Measurements from ENCODE around the gene PRCP. TPM values are rescaled to one million over a fixed set of nuclear protein-coding genes. Genes with fewer than 3 reads are reported as not detected.

Gene PRCP
- total RNA-seq, 1 experiment from 2014 or later, result 53.9 TPM

DNA sequence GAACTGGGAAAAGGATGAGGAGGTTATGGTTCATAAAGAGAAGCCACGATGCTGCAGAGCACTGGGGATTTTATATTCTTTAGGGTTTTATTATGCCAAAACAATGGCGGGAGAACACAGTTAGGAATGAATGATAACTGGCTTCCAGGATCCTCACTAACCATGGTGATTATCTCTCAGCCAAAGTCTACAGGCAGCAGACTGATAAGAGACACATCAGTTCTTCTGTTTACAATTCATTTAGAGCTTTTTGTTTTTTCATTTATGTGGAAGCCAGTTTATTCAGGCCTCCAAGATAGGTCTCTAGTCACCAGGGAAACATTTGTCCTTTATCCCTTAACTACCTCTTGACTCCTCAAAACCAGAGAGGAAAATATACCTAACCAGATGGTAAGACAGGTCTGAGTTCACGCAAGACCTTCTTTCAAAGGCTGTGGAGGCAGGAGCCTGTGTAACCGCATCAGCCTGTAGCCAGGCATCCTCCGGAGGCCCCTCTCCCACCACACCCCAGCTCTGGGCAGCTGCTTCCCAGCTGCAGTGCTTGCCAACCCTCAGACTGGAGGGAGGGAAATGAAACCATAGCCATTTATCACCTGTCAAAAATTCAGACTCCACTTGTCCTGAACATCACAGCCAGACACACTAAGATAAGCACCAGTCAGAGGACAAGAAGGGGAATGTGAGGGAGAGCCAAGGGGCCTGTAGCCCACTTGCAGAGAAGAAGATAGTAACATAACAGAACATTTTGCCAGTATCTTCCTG is 109.3 kb downstream of the PRCP start:
- Mint-ChIP-seq H3K9me3 (no peaks in the 10 kb centered on the region), H3K36me3 (no peaks in the 10 kb centered on the region), H3K27ac (no peak overlapping the region), H3K4me3 (no peak overlapping the region), H3K27me3 (ENCODE audit: low read depth) (no peaks in the 10 kb centered on the region), H3K4me1 (no peaks in the 10 kb centered on the region)
- DNase-seq (ENCODE audit: low spot score) (no peak), ATAC-seq (no peak)
- CTCF ChIA-PET, result interaction anchor here (3.1 kb wide), 1 partner anchor 14 kb away, joined by 20 read pairs; no protein-coding TSS in a partner anchor
- POLR2A ChIA-PET, result no interaction called here
- no peak for TF ChIP-seq CREB1 (CRISPR knock-in tag; IDR thresholded peaks at IDR 0.05)
- no peak for TF ChIP-seq NFATC4 (CRISPR knock-in tag; IDR thresholded peaks at IDR 0.05)
- TF ChIP-seq E2F4 (CRISPR knock-in tag; IDR thresholded peaks at IDR 0.05; ENCODE audit: borderline replicate concordance, low read depth), result no peak
- no peak for TF ChIP-seq TEAD4 (CRISPR knock-in tag; IDR thresholded peaks at IDR 0.05)
- no peak for TF ChIP-seq ZBTB21 (CRISPR knock-in tag; IDR thresholded peaks at IDR 0.05; ENCODE audit: borderline replicate concordance)

- H3K9me3 Mint-ChIP-seq, result 0 out of 2 replicates have a peak, but pooled peaks cover 3% of the 10 kb centered on the region
- no peak for ATAC-seq
- no peak overlapping the region for H3K27ac Mint-ChIP-seq
- CTCF ChIA-PET, result interaction anchor here (3.1 kb wide), 1 partner anchor 12 kb away, joined by 20 read pairs; no protein-coding TSS in a partner anchor
- POLR2A ChIA-PET, result interaction anchor here (0.6 kb wide), 1 partner anchor 14 kb away, joined by 3 read pairs; no protein-coding TSS in a partner anchor
- no peaks in the 10 kb centered on the region for H3K27me3 Mint-ChIP-seq (ENCODE audit: low read depth)
- no peak for DNase-seq (ENCODE audit: low spot score)
- no peaks in the 10 kb centered on the region for H3K36me3 Mint-ChIP-seq
- no peak overlapping the region for H3K4me3 Mint-ChIP-seq
- H3K4me1 Mint-ChIP-seq, result no peaks in the 10 kb centered on the region
- TF ChIP-seq ZNF396 (CRISPR knock-in tag; IDR thresholded peaks at IDR 0.05; ENCODE audit: borderline replicate concordance), result no peak
- no peak for TF ChIP-seq ZNF121 (CRISPR knock-in tag; IDR thresholded peaks at IDR 0.05)
- TF ChIP-seq ZNF423 (CRISPR knock-in tag; IDR thresholded peaks at IDR 0.05), result no peak
- TF ChIP-seq NR3C1 (CRISPR knock-in tag; conservative IDR thresholded peaks at IDR 0.05; ENCODE audit: low read depth), result no peak
- no peak for TF ChIP-seq TCF7 (CRISPR knock-in tag; IDR thresholded peaks at IDR 0.05; ENCODE audit: low read depth)
- no peak for TF ChIP-seq CREM (CRISPR knock-in tag; IDR thresholded peaks at IDR 0.05)
- no peak for TF ChIP-seq NR2C2 (CRISPR knock-in tag; IDR thresholded peaks at IDR 0.05)
- TF ChIP-seq, protein P1, sequence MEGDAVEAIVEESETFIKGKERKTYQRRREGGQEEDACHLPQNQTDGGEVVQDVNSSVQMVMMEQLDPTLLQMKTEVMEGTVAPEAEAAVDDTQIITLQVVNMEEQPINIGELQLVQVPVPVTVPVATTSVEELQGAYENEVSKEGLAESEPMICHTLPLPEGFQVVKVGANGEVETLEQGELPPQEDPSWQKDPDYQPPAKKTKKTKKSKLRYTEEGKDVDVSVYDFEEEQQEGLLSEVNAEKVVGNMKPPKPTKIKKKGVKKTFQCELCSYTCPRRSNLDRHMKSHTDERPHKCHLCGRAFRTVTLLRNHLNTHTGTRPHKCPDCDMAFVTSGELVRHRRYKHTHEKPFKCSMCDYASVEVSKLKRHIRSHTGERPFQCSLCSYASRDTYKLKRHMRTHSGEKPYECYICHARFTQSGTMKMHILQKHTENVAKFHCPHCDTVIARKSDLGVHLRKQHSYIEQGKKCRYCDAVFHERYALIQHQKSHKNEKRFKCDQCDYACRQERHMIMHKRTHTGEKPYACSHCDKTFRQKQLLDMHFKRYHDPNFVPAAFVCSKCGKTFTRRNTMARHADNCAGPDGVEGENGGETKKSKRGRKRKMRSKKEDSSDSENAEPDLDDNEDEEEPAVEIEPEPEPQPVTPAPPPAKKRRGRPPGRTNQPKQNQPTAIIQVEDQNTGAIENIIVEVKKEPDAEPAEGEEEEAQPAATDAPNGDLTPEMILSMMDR (IDR thresholded peaks at IDR 0.05), result no peak
- TF ChIP-seq PREB (CRISPR knock-in tag; IDR thresholded peaks at IDR 0.05; ENCODE audit: borderline replicate concordance), result no peak
- TF ChIP-seq, protein P2, sequence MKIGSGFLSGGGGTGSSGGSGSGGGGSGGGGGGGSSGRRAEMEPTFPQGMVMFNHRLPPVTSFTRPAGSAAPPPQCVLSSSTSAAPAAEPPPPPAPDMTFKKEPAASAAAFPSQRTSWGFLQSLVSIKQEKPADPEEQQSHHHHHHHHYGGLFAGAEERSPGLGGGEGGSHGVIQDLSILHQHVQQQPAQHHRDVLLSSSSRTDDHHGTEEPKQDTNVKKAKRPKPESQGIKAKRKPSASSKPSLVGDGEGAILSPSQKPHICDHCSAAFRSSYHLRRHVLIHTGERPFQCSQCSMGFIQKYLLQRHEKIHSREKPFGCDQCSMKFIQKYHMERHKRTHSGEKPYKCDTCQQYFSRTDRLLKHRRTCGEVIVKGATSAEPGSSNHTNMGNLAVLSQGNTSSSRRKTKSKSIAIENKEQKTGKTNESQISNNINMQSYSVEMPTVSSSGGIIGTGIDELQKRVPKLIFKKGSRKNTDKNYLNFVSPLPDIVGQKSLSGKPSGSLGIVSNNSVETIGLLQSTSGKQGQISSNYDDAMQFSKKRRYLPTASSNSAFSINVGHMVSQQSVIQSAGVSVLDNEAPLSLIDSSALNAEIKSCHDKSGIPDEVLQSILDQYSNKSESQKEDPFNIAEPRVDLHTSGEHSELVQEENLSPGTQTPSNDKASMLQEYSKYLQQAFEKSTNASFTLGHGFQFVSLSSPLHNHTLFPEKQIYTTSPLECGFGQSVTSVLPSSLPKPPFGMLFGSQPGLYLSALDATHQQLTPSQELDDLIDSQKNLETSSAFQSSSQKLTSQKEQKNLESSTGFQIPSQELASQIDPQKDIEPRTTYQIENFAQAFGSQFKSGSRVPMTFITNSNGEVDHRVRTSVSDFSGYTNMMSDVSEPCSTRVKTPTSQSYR (CRISPR knock-in tag; IDR thresholded peaks at IDR 0.05), result no peak
- no peak for TF ChIP-seq OVOL2 (CRISPR knock-in tag; IDR thresholded peaks at IDR 0.05; ENCODE audit: borderline replicate concordance)
- TF ChIP-seq ZNF671 (CRISPR knock-in tag; IDR thresholded peaks at IDR 0.05), result no peak
- no peak for TF ChIP-seq AFF4 (CRISPR knock-in tag; IDR thresholded peaks at IDR 0.05; ENCODE audit: borderline replicate concordance)
- TF ChIP-seq EMX1 (CRISPR knock-in tag; IDR thresholded peaks at IDR 0.05), result no peak
- TF ChIP-seq ATF1 (CRISPR knock-in tag; IDR thresholded peaks at IDR 0.05), result no peak
- TF ChIP-seq, protein P3, sequence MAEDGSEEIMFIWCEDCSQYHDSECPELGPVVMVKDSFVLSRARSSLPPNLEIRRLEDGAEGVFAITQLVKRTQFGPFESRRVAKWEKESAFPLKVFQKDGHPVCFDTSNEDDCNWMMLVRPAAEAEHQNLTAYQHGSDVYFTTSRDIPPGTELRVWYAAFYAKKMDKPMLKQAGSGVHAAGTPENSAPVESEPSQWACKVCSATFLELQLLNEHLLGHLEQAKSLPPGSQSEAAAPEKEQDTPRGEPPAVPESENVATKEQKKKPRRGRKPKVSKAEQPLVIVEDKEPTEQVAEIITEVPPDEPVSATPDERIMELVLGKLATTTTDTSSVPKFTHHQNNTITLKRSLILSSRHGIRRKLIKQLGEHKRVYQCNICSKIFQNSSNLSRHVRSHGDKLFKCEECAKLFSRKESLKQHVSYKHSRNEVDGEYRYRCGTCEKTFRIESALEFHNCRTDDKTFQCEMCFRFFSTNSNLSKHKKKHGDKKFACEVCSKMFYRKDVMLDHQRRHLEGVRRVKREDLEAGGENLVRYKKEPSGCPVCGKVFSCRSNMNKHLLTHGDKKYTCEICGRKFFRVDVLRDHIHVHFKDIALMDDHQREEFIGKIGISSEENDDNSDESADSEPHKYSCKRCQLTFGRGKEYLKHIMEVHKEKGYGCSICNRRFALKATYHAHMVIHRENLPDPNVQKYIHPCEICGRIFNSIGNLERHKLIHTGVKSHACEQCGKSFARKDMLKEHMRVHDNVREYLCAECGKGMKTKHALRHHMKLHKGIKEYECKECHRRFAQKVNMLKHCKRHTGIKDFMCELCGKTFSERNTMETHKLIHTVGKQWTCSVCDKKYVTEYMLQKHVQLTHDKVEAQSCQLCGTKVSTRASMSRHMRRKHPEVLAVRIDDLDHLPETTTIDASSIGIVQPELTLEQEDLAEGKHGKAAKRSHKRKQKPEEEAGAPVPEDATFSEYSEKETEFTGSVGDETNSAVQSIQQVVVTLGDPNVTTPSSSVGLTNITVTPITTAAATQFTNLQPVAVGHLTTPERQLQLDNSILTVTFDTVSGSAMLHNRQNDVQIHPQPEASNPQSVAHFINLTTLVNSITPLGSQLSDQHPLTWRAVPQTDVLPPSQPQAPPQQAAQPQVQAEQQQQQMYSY (CRISPR knock-in tag; IDR thresholded peaks at IDR 0.05), result no peak
These were observed 112.2 kb downstream of the PRCP start for GRCh38 chr11:82787981-82788380.
